ENCODE measurements around the gene RYR1.

The RYR1 gene

GRCh38 chr19:38453596-38453995, 20.1 kb downstream of the RYR1 start:
- Histone ChIP-seq H3K27ac (ENCODE audit: low read length) (no peak overlapping the region), H3K36me3 (replicated peaks; ENCODE audit: insufficient read depth, low read length) (no peaks in the 10 kb centered on the region), H4K20me1 (ENCODE audit: insufficient read depth, low read length) (no peaks in the 10 kb centered on the region), H3K4me3 (ENCODE audit: low read length) (no peak overlapping the region), H3K27me3 (replicated peaks; ENCODE audit: insufficient read depth, low read length) (peaks cover 56% of the 10 kb centered on the region), H3F3A (ENCODE audit: insufficient read depth, low read length) (no peaks in the 10 kb centered on the region), H3K79me2 (ENCODE audit: low read length) (no peaks in the 10 kb centered on the region), H3K4me2 (ENCODE audit: low read depth, low read length) (no peak overlapping the region), H3K9ac (ENCODE audit: low read length) (no peak overlapping the region), H3K4me1 (ENCODE audit: low read length) (no peaks in the 10 kb centered on the region), H3K9me3 (replicated peaks; ENCODE audit: insufficient read depth, low read length) (no peaks in the 10 kb centered on the region), H2AFZ (ENCODE audit: low read length) (no peak overlapping the region), H3K9me2 (replicated peaks; ENCODE audit: insufficient read depth, low read length) (no peaks in the 10 kb centered on the region)
- TF ChIP-seq, protein P1, sequence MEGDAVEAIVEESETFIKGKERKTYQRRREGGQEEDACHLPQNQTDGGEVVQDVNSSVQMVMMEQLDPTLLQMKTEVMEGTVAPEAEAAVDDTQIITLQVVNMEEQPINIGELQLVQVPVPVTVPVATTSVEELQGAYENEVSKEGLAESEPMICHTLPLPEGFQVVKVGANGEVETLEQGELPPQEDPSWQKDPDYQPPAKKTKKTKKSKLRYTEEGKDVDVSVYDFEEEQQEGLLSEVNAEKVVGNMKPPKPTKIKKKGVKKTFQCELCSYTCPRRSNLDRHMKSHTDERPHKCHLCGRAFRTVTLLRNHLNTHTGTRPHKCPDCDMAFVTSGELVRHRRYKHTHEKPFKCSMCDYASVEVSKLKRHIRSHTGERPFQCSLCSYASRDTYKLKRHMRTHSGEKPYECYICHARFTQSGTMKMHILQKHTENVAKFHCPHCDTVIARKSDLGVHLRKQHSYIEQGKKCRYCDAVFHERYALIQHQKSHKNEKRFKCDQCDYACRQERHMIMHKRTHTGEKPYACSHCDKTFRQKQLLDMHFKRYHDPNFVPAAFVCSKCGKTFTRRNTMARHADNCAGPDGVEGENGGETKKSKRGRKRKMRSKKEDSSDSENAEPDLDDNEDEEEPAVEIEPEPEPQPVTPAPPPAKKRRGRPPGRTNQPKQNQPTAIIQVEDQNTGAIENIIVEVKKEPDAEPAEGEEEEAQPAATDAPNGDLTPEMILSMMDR (IDR thresholded peaks at IDR 0.05; ENCODE audit: low read length), result no peak
- TF ChIP-seq EZH2phosphoT487 (IDR thresholded peaks at IDR 0.05; ENCODE audit: low read length) (no peak), EZH2 (optimal IDR thresholded peaks at IDR 0.05; ENCODE audit: low read depth, low read length) (no peak)
- DNase-seq, result no peak

GRCh38 chr19:38455031-38455430, 21.5 kb downstream of the RYR1 start:
- Histone ChIP-seq H3K4me2 (ENCODE audit: low read depth, low read length) (no peak overlapping the region), H3K9me2 (replicated peaks; ENCODE audit: insufficient read depth, low read length) (no peaks in the 10 kb centered on the region), H4K20me1 (ENCODE audit: insufficient read depth, low read length) (no peaks in the 10 kb centered on the region), H2AFZ (ENCODE audit: low read length) (no peak overlapping the region), H3K9ac (ENCODE audit: low read length) (no peak overlapping the region), H3K36me3 (replicated peaks; ENCODE audit: insufficient read depth, low read length) (no peaks in the 10 kb centered on the region), H3K4me1 (ENCODE audit: low read length) (no peaks in the 10 kb centered on the region), H3K27me3 (replicated peaks; ENCODE audit: insufficient read depth, low read length) (peaks cover 57% of the 10 kb centered on the region), H3F3A (ENCODE audit: insufficient read depth, low read length) (no peaks in the 10 kb centered on the region), H3K9me3 (replicated peaks; ENCODE audit: insufficient read depth, low read length) (no peaks in the 10 kb centered on the region), H3K4me3 (ENCODE audit: low read length) (no peak overlapping the region), H3K79me2 (ENCODE audit: low read length) (no peaks in the 10 kb centered on the region), H3K27ac (ENCODE audit: low read length) (no peak overlapping the region)
- DNase-seq, result no peak
- TF ChIP-seq EZH2phosphoT487 (IDR thresholded peaks at IDR 0.05; ENCODE audit: low read length), result no peak
- TF ChIP-seq, protein P1 (IDR thresholded peaks at IDR 0.05; ENCODE audit: low read length), result no peak
- TF ChIP-seq EZH2 (optimal IDR thresholded peaks at IDR 0.05; ENCODE audit: low read depth, low read length), result no peak

- H2AFZ ChIP-seq (ENCODE audit: low read length), result no peak overlapping the region
- H3K4me3 ChIP-seq (ENCODE audit: low read length), result no peak overlapping the region
- no peaks in the 10 kb centered on the region for H3K79me2 ChIP-seq (ENCODE audit: low read length)
- no peaks in the 10 kb centered on the region for H3K4me1 ChIP-seq (ENCODE audit: low read length)
- TF ChIP-seq EZH2 (optimal IDR thresholded peaks at IDR 0.05; ENCODE audit: low read depth, low read length) (no peak), EZH2phosphoT487 (IDR thresholded peaks at IDR 0.05; ENCODE audit: low read length) (no peak)
- TF ChIP-seq, protein P1 (IDR thresholded peaks at IDR 0.05; ENCODE audit: low read length), result no peak
- no peaks in the 10 kb centered on the region for H4K20me1 ChIP-seq (ENCODE audit: insufficient read depth, low read length)
- no peak overlapping the region for H3K4me2 ChIP-seq (ENCODE audit: low read depth, low read length)
- H3F3A ChIP-seq (ENCODE audit: insufficient read depth, low read length), result no peaks in the 10 kb centered on the region
- no peak for DNase-seq
- H3K9me3 ChIP-seq (replicated peaks; ENCODE audit: insufficient read depth, low read length), result no peaks in the 10 kb centered on the region
- H3K9me2 ChIP-seq (replicated peaks; ENCODE audit: insufficient read depth, low read length), result no peaks in the 10 kb centered on the region
- H3K27me3 ChIP-seq (replicated peaks; ENCODE audit: insufficient read depth, low read length), result peaks cover 54% of the 10 kb centered on the region
- H3K36me3 ChIP-seq (replicated peaks; ENCODE audit: insufficient read depth, low read length), result no peaks in the 10 kb centered on the region
- H3K9ac ChIP-seq (ENCODE audit: low read length), result no peak overlapping the region
- H3K27ac ChIP-seq (ENCODE audit: low read length), result no peak overlapping the region
Observed at GRCh38 chr19:38457202-38457601, 23.7 kb downstream of the RYR1 start.

Data from MM.1S (cell line).